DMS79 (cell line): ENCODE results near the gene OR2M4.
"Not testable (repeated sequence)": the region's sequence is repeated elsewhere in the genome, so short reads cannot be mapped to it uniquely, and the experiment has no call there.

Source experiments
- DNase-seq: peaks from one replicate; lab custom pipeline; 2025; lab: John Stamatoyannopoulos, UW

OR2M4 gene

GRCh38 chr1:248231117-248231516 lies at the start of gene OR2M4:
Gene OR2M4, plus strand, starts transcription at chr1:248231417. Its CDS starts 7,512 bp downstream, at chr1:248238929.
- no peak for DNase-seq

DNA sequence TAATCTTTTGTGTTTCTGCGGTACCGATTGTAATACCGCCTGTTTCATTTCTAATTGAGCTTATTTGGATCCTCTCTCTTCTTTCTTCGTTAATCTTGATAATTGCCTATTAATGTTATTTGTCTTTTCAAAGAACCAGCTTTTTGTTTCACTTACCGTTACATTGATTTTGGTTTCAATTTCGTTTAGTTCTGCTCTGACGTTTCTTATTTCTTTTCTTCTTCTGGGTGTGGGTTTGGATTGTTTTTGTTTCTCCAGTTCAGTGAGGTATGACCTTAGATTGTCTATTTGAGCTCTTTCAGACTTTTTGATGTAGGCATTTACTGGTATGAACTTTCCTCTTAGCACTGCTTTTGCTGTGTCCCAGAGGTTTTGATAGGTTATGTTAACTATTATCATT lies 47.2 kb upstream of the OR2M4 start:
- DNase-seq = no peak

GRCh38 chr1:248187363-248187762 lies 43.9 kb upstream of the OR2M4 start:
- no peak for DNase-seq

- DNase-seq = no peak
Observed at GRCh38 chr1:248189026-248189425, 42.2 kb upstream of the OR2M4 start.

- no peak for DNase-seq
Observed at GRCh38 chr1:248194117-248194516, 37.1 kb upstream of the OR2M4 start.

- no peak for DNase-seq
Observed at GRCh38 chr1:248196965-248197364, 34.3 kb upstream of the OR2M4 start, which contains the start of gene OR2M3. Gene OR2M3, plus strand, starts transcription at chr1:248197265. Its CDS starts 5,803 bp downstream, at chr1:248203068.

DNA sequence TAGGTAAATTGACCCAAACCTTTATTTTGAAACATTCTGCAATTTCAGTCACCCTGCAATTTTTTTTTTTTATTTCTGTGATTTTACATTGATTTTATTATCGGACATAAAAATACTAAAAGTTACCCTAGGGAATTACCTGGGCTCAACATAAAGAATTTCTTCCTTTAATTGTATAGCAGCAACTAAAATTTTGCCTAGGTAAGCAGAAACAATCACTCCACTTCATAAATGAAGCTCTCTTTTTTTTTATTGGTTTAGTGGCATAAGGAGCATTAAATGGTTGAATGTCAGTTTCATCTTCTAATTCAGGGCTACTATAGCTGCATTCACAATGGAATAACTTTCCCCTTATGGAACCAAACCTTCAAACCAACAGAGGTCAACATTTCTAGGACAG lies 15.3 kb upstream of the OR2M4 start:
- DNase-seq = no peak

DNA sequence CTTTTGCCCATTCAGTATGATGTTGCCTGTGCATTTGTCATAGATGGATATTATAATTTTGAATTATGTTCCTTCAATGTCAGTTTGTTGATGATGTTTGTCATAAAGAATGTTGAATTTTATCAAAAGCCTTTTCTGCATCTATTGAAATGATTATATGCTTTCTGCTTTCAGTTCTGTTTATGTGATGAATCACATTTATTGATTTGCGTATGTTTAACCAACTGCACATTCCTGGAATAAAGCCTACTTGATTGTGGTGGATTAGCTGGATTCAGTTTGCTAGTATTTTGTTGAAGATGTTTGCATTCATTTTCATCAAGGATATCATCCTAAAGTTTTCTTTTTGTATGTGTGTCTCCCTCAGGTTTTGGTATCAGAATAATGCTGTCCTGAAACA lies 5.7 kb upstream of the OR2M4 start:
- no peak for DNase-seq

DNA sequence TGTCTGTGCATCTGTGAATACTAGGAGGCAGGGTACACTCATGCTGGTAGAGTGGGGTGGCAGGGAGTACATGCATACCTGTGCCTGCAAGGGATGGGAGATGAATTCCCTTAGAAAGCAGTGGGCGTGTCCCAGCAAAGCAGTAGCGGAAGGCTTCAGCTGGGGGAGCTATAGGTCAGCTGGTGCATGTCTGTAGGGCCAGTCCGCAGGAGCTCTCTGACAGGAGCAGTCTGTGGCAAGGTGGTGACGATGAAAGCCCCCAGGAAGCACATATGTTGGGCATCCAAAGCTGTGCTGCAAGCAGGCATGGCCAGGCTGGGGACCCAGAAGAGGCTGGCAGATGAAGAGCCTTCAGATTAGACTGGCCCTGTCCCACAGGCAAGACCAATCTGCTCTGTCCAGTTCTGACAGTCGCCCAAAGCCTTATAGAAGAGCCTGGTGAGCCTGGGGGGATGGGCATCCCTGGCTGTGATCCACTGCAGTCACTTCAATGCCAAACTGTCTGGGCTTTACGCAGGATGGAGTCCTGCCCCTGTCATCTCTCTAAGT lies 1.8 kb upstream of the OR2M4 start:
- DNase-seq = no peak

GRCh38 chr1:248239478-248239877 lies 8.3 kb downstream of the OR2M4 start:
- DNase-seq = no peak

DNA sequence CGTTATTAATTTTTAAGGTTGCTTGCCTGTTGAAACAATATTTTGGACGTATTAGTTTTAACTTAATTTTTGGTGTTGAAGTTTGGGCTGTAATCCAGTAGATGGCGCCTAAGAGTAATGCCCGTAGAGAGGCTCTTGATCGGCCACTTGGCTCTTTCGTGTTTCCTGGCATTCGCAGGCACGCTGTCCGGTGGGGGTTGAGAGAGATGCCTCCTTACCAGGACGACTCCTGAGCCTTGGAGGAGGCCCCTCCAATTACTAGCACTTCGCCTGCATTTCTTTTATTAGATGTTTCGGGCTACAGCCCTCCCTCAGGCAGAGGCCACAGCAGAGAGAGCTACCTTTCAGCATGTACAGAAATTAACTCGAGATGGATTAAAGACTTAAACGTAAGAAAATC lies 12.0 kb downstream of the OR2M4 start:
- DNase-seq = no peak

GRCh38 chr1:248259309-248259708 lies 28.1 kb downstream of the OR2M4 start:
- not testable (repeated sequence) for DNase-seq

DNA sequence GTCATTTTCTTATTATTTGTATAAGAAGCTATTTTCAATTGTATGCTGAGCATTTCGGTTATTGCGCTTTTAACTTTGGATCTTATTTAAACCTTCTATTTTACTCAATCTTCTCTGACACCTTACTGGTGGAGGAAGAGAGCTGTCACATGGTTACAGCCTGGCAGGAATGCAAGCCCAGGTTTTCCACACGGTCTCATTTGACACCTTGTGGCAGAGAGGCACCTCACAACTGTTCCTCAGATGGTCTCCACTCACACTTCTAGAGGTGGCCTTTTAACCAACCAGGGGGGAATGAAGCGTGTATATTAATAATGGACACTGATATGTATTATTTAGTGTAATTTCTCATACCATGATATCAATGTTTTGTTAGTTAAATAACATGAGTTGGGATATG lies 37.0 kb downstream of the OR2M4 start:
- no peak for DNase-seq

DNA sequence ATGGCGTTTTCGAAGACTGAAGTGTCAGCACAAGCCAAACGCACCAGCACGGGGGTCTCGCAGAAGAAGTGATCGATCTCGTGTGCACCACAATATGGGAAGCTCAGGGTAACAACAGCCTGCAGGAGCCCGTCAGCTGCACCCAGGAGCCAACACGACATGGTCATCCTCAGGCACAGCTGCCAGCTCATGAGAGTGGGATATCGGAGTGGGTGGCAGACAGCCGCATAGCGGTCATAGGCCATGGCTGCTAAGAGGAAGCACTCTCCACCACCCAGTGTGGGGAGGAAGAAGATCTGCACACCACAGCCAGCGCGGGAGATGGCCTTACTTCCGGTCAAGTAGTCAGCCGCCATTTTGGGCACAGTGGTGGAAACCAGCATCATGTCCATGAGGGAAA lies 42.0 kb downstream of the OR2M4 start:
- DNase-seq = not testable (repeated sequence)

DNA sequence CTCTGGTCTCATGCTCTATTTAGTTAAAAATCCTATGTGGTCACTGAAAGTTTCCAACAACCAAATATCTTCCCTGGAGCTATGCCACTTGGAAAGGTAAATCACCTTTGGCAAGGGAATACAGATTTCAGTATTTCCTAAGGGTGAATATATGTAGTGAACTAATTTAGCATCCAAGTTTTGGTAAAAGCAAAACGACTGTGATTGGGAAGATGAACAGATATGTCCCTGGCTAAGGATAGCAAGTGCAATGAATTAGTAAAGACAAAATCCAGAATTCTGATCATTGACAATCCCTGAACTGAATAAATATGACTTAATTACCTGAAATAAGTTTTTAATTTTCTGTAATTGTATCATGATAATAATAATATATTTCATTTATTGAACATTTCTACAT lies 46.7 kb downstream of the OR2M4 start, which contains the start of gene OR2T33:
Gene OR2T33, minus strand, starts transcription at position 101 of the 400 bp plus-strand sequence. CDS start 4,162 bp downstream, outside the sequence.
- no peak for DNase-seq

DNA sequence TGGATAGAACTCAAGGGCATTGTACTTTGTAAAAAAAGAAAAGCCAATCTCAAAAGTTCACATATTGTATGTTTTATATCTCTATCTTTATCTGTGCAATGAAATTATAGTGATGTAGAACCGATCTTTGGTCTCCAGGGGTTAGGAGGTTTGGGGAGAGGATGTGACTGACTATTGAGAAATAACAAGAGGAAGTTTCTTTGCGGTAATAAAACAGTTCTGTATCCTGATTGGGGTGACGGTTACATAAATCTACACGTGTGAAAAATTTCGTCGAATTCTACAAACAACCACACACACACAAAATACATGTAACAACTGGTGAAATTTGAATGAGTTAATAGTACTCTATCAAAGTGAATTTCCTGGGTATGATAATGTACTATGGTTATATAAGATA lies 57.2 kb downstream of the OR2M4 start:
- no peak for DNase-seq
